HG03066 (cell line): ENCODE results near the gene OR1J1.
A peak's percentile ranks its signal among the peaks of the same experiment; 100 is the strongest.

Source experiments
- ATAC-seq: cut with Tn5 transposase; IDR thresholded peaks from one replicate; pipeline ENCODE4 v1.9.1; 2021; ENCODE audit warnings: low read depth; ENCODE audit not compliant: unreplicated experiment

The OR1J1 gene

GRCh38 chr9:122477826-122478225 is at the start of gene OR1J1:
Gene OR1J1, minus strand, starts transcription at chr9:122477926. Its CDS starts 0 bp downstream, at chr9:122477926.
- no peak for ATAC-seq

GRCh38 chr9:122527193-122527592 is 49.5 kb upstream of the OR1J1 start, which contains the start of gene OR1N1:
Gene OR1N1, minus strand, starts transcription at chr9:122527293. Its CDS starts 0 bp downstream, at chr9:122527293.
- no peak for ATAC-seq

GRCh38 chr9:122526602-122527001 is 48.9 kb upstream of the OR1J1 start:
- ATAC-seq, result no peak

GRCh38 chr9:122519376-122519775 is 41.6 kb upstream of the OR1J1 start:
- no peak for ATAC-seq

- ATAC-seq, result no peak
These were observed 41.1 kb upstream of the OR1J1 start, which contains the start of gene OR1J4 for GRCh38 chr9:122518841-122519240. Gene OR1J4, plus strand, starts transcription at chr9:122519141. Its CDS starts 0 bp downstream, at chr9:122519141.

- no peak for ATAC-seq
These were observed 40.5 kb upstream of the OR1J1 start for GRCh38 chr9:122518226-122518625.

GRCh38 chr9:122510502-122510901 is 32.8 kb upstream of the OR1J1 start, which contains the start of gene OR1J2:
Gene OR1J2, plus strand, starts transcription at chr9:122510802. Its CDS starts 0 bp downstream, at chr9:122510802.
- no peak for ATAC-seq

GRCh38 chr9:122506964-122507363 is 29.2 kb upstream of the OR1J1 start:
- no peak for ATAC-seq

GRCh38 chr9:122498883-122499288 is 21.2 kb upstream of the OR1J1 start:
- no peak for ATAC-seq

- no peak for ATAC-seq
These were observed 1.3 kb upstream of the OR1J1 start for GRCh38 chr9:122479062-122479461.

GRCh38 chr9:122477346-122477745 is 380 bp downstream of the OR1J1 start:
- no peak for ATAC-seq

- no peak for ATAC-seq
These were observed 2.0 kb downstream of the OR1J1 start for GRCh38 chr9:122475717-122476116.

- ATAC-seq, result no peak
These were observed 3.2 kb downstream of the OR1J1 start for GRCh38 chr9:122474561-122474960.

- no peak for ATAC-seq
These were observed 9.0 kb downstream of the OR1J1 start for GRCh38 chr9:122468735-122469134.

- no peak for ATAC-seq
These were observed 11.3 kb downstream of the OR1J1 start for GRCh38 chr9:122466456-122466855.

- peak; percentile 82 for ATAC-seq
These were observed 12.8 kb downstream of the OR1J1 start for GRCh38 chr9:122464633-122465567.

- no peak for ATAC-seq
These were observed 13.7 kb downstream of the OR1J1 start for GRCh38 chr9:122463828-122464632.

- ATAC-seq, result no peak
These were observed 19.9 kb downstream of the OR1J1 start for GRCh38 chr9:122457787-122458186.

GRCh38 chr9:122456123-122456522 is 21.6 kb downstream of the OR1J1 start:
- ATAC-seq, result no peak

- no peak for ATAC-seq
These were observed 24.0 kb downstream of the OR1J1 start for GRCh38 chr9:122453677-122454135.
